GM18868 (cell line): ENCODE results near the gene LCN9.
"Not testable (repeated sequence)": the region's sequence is repeated elsewhere in the genome, so short reads cannot be mapped to it uniquely, and the experiment has no call there.

Experiments used
- ATAC-seq: cut with Tn5 transposase; IDR thresholded peaks from one replicate; pipeline ENCODE4 v1.9.1; 2021; ENCODE audit warnings: mild to moderate bottlenecking, moderate library complexity; ENCODE audit not compliant: unreplicated experiment

The LCN9 gene

DNA sequence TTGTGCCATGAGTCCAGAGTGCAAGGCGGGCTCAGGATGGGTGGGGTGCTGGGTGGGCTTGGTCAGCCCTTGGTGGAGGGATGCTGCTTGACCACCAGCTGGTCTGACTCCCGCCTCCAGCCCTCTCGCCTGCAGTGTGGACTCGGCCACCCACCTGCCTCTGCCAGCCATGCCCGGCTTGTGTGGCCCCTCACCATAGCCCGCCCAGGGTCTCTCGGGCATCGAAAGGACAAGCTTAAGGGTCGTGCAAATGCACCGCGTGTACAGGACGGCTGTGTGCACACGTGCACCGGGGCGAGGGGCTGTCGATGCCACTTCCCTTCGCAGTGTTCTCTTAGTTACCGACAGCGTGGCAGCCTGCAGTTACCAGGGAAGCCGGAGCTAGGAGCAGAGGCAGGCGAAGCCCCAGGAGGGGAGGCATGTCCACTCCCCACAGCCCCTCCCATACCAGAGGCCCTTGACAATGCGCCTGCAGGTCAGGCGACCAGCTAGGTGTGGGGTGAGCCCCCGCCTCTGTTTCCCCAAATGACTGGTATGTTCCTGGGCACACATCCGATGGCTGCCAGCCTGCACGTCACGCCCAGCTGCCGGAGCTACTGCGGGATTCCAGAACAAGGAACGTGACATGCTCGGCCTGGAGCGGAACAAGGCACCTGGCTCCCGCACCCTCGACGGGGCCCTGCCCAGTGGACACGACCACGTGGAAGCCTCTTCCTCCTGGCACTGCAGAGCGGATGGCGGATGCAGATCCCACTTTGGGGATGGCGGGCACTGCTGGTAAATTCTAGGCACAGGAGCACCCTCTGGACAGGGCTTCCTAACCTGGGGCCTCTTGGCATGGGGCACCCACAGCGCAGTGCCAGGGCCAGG, 7.8 kb downstream of the LCN9 start:
- no peak for ATAC-seq

DNA sequence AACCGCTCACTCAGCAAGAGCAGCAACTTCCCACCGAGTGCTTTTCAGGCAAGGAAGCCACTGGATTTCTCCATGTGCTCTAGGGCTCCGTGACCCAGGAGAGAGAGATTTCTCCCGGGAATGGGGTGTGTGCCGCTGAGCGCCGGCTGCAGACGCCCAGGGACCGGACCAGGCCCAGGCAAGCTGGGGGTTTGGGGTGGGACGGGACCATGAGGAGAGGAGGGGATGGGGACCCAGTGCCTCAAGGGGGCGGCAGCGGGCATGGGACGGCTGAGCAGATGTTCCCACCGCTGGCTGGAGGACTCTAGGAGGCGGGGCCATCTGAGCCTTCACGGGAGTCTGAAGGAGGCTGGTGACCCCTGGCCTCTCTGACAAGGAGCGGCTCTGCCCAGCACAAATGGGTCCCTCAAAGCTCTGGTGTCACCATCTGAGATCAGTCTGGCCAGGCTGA, 8.5 kb downstream of the LCN9 start:
- no peak for ATAC-seq

DNA sequence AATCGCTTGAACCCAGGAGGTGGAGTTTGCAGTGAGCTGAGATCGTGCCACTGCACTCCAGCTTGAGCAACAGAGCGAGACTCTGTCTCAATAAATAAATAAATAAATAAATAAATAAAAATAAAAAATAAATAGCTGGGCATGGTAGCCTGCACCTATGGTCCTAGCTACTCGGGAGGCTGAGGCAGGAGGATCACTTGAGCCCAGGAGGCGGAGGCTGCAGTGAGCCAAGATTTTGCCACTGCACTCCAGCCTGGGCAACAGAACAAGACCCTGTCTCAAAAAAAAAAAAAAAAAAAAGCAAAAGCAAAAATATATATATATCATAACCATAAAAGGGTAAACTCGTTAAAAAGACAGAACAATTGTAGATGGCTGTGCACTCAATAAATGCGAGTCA, 9.7 kb downstream of the LCN9 start:
- ATAC-seq = not testable (repeated sequence)

DNA sequence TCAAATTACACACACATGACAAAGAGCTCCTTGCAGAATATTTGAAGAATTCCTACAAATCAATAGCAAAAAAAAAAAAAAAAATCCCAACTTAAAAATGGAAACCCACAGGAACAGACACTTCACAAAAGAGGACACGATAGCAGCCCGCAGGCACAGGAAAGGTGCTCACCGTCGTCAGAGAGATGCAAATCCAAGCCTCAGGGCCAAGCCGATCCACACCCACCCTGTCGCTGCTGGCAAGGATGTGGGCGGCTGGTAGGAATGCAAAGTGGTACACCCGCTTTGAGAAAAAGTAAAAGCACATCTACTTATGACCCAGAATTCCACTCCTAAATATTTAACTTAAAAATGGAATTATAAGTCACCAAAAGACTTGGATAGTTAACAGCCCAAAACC, 10.8 kb downstream of the LCN9 start:
- ATAC-seq = no peak

DNA sequence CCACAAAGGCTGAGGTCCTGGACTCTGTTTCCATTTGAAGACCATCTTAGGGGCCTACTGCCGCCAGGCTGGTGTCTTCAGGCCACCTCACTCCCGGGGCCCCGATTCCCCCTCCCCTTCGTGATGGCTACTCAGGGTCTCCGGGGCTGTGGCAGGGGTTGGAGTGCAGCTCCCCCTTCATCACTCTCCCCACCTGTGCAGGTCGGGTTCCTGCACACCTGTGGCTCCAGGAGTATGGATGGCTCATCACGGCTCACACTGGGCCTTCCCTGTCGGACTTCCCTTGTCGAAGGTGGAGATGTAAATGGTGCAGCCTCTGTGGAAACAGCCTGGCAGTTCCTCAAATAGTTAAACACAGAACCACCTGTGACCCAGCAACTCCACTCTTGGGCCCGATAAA, 11.9 kb downstream of the LCN9 start:
- ATAC-seq = no peak

DNA sequence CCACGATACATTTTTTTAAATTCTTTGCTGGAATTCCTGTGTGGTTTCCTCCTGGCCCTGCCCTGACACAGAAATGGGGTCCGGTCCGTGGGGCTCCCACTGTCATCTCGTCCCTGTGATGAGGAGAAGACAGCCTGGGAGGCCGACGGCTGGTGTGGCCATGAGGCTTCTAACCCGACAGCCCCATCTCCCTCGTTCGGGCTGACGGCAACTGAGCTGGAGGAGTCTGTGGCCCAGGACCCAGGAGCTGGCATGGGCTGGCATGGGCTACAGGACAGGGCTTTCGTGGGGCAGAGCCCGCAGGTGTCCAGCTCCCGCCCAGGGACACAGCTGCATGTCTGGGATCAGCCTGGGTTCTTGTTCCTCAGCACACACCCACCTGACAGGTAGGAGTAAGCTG, 13.8 kb downstream of the LCN9 start:
- ATAC-seq = no peak

DNA sequence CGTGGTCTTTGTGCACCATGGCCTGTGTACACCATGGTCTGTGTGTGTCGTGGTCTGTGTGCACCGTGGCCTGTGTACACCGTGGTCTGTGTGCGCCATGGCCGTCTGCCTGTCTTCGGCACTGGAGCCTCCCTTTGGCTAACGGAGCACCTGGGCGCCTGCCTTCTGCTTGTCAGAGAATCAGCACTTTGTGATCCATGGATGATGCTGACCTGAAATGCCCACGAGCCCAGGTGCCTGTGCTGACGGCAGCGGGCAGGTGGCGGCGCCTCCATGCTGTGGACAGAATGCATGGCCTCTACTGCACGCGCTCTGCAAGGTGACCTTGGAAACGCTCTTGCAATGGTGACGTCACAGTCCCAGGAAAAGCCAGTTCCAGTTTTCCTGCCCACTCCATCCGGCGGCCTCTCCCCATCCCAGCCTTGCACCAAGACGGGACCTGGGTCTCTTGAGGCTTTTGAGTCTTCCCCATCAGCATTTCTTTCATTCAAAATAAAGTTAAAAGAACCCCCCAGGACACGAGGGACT, 14.6 kb downstream of the LCN9 start:
- no peak for ATAC-seq

DNA sequence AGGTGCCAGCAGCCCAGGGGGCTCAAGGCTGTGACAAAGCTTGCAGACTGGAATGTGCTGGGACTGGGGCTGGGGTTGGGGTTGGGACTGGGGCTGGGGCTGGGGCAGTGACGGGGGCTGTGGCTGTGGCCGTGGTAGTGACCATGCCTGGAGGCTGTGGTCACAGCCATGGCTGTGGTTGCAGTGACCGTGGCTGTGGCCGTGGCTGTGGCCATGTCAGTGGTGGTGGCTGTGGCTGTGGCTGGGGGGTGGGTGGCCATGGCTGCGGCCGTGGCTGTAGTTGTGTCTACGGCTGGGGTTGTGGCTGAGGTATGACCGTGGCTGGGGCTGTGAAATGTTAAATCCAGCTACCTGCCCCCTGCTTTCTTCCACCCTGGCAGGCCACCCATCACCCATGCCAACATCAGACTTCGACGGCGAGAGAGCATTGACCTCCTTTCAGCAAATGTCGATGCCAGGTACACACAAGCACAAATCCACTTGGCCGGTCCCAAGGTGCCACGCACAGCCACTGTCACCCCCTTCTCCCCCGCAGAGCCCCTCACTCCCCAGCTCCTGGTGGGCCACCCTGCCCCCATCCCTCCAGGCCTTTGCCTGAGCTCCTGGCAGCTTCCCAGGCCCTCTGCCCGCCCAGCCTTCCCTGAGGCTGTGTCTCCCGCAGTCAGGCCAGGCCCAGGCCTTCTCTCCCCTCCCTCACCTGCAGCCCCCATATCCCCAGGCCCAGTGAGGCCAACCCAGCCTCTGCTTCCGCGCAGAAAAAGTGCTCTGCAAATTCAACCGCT, 15.3 kb downstream of the LCN9 start:
- ATAC-seq = no peak

DNA sequence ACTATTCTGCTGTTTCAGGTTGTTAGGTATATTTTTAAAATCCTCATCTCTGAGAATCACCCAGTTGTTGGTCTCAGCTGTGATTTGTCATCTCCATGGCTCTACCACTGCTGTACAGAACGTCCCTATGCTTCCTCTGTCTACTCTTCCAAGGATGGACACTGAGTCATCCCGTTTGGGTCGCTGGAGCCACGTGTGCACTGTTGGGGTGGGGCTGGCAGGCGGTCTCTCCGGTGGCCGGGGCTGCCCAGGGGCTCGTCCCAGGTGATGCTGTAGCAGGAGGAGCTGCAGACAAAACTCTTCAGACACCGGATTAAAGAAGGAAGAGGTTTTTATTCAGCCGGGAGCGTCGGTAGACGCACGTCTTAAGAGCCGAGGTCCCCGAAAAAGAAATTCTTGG, 16.9 kb downstream of the LCN9 start:
- ATAC-seq = no peak

DNA sequence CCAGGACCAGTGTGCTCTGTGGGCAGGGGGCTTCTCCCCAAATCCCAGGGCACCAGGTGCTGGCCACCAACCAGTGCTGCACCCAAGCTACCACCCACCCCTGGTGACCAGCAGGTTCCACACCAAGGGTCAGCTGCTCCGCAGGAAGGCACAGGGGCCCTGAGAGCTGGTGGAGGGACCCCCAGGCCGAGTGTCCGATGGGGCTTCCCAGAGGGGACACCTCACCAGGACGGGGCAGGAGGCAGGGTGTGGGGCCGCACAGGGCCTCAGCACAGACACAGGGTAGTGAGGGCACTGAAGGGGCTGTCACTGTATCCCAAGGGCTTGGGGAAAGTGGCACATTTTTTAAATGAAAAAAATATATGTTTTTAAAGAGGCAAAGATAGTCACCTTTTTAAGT, 18.1 kb downstream of the LCN9 start:
- no peak for ATAC-seq

DNA sequence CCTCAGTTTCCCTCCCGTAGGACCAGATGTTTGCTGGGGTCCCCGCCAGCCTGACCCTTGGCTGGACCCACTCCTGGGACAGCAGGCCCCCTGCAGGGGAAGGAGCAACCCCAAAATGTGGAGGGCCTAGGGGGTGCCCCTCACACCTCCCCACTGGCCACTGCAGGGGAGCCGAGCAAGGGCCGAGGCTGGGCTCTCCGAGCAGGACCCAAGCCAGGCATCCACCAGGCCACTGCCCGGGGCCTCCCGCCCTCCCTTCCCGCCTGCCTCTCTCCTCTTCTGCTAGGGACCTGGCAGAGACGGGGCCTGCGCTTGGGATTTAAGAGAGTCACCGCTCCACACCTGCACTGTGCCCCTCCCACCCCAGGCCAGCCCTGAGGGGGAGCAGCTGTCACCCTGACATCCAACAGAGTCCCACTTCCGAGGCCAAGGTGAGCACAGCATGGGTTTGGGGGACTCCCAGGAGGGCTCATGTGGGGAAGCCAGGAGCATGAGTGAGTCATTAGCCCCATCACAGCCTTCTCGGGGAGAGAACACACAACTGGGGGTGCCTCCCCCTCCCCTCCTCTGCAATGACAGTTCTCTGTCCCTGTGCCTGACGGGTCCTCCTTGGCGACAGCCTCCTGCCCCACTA, 20.4 kb downstream of the LCN9 start:
- ATAC-seq = no peak

DNA sequence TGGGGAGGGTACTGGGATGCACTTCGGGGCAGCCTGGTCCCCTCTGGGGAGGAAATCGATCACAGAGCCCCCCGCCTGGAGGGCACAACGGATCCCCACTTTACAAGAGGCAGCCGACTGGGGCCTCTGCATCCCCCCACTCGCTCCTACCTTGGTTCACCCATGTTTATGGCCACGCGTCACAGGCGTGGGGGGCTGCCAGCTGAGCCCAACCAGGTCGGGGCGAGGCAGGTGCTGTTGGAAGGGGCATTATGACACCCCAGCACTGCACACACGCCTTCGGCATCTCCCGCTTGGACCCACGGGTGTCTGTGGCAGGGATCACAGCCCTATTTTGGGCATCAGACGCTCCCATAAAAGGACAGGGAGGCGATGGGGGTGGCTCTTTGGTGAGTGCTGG, 21.6 kb downstream of the LCN9 start:
- ATAC-seq = no peak

DNA sequence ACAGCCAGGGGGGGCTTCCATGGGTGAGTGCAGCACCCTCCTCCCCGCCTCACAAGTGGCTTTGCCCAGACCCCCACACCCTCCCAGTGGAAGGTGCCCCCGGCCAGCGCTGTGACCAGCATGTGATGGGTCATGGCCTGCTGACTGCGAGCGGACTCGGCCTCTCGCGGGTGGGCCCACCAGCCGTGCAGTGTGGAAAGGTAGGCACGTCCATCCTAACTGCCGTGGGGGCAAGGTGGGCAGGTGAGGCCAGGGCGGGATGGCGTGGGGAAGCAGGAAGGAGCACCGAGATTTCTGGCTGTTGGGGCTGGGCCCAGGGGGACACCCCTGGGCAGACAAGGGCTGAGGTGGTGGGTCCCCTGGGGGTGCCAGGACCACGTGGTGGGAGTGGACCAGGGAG, 24.1 kb downstream of the LCN9 start:
- ATAC-seq = no peak

DNA sequence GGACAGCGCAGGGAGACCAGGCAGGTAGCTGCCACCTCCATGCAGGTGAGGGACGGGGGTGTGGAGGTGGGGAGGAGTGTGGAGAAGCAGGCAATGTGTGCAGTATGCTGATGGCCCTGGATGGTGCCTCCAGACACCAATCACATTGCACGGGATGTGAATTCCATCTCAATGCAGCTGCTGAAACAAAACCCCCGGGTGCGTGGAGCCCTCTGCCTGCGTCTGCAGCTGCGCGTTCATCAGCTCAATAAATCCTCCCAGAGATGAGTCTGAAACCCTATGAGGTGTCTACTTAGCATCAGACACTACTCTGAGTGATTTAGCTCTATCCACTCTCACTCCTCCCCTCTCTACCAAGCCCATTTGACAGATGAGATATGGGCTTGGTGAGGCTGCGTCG, 25.9 kb downstream of the LCN9 start:
- ATAC-seq = no peak

DNA sequence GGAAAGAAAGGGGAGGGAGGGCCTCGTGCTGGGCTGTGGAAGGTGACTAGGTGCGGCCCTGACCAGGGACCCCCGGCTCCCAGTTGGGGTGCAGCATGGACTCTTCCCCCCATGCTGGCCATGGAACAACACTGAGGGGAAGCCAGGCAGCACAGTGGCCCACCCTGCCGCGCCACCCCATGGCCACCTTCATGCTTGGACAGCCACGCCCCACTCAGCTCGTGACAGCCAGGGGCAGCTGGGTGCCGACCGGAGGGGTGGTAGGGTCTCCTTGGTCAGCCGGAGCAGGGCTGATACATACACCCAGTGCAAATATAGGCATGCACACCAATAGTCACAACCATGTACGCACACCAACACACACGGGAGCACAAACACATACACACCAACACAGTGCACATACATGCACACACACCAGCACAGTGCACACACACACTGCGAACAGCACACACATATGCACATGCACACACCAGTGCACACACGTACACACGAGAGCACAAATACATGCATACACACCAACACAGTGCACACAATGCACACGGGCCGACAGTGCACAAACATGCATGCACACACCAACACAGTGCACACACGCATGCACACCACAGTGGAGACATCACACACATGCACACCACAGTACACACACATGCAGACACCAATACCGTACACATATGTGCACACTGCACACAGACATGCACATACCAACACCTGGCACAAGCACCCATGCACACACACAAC, 27.9 kb downstream of the LCN9 start:
- ATAC-seq = no peak

DNA sequence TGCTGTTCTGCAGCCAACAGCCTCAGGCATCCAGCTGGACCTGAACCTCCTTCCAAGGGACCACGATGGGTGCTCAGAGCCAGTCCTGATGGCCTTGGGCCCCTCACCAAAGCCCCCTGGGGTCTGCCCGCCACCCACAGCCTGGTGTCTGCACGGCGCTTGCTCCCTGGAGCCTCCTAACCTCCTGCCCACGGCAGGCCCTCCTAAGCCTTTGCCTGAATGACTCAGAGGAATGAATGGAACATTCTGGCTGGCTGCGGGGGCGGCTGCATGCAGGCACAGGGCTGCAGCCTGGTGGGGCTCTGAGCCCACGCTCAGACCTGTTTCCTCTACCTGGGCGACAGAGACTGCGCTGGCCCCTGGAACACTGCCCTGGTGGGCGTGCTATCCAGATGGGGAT, 29.3 kb downstream of the LCN9 start:
- ATAC-seq = no peak

DNA sequence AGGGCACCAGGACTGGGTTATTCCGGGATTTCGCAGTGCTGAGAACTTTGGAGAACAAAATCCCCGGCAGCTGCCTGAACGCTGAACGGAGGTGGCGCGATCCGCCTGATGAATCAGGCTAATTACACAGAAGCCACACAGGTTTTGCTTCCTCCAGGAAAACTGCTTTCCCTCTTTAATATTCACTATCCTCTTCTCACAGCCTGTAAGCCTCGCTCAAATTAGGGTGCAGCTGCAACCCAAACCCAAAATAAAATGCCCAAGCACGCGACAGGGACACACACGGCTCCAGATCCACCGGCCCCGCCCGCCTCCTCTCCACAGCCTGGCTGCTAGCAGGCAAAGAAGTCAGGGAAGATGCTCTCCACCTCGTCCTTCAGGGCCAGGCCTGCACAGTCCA, 30.2 kb downstream of the LCN9 start:
- ATAC-seq = no peak

DNA sequence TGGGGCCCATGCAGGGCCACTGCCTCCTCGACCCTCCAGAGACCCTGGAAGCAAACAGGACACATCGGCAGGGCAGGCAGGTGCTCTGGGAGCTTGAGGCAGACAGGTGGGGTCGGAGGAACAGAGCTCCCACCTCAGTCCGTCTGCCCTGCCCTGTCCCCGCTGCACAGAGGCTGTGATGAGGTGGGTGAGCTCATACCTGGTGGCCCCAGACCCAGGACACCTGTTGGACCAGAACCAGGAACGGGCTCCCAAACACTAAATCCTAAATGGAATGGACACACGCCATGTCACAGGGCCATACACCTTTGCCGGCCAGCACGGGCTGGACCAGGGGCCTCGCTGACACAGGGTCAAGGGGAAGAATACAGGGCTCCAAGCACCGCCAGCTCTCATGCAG, 30.7 kb downstream of the LCN9 start:
- ATAC-seq = no peak

DNA sequence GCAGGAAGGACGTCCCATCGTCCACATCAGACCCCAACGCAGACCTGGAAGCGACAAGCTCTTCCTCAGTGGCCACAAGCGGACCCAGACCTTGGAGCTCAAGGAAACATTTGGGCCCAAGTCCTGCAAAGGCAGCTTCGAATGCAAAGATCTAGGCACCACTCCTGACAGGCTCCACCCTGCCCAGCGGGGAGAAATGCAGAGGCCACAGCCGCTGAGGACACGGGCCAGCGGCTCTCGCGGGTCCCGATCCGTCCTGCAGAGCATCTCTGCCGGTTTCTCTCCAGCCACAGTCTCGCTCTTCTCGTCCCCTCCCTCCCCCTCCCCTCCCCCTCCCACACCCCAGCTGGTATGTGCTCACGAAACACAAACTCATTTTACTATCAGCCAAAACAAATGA, 31.3 kb downstream of the LCN9 start:
- ATAC-seq = no peak

DNA sequence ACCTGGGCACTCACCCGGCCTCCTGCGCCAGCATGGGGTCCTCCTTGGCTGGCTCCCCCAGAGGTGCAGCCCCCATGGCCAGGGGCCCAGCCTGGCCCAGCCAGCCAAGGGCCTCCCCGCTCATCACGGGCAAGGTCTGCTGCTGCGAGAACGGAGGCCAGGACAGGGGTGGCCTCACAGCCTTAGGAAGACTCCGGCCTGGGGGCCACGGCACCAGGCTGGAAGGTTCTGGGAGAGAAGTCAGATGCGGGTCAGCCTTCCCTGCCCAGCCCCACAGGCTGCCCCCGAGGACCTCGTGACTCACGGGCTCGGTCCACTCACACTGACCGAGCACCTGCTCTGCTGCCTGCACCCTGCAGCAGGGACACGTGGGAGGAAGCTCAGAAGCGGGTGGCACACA, 31.9 kb downstream of the LCN9 start:
- no peak for ATAC-seq

DNA sequence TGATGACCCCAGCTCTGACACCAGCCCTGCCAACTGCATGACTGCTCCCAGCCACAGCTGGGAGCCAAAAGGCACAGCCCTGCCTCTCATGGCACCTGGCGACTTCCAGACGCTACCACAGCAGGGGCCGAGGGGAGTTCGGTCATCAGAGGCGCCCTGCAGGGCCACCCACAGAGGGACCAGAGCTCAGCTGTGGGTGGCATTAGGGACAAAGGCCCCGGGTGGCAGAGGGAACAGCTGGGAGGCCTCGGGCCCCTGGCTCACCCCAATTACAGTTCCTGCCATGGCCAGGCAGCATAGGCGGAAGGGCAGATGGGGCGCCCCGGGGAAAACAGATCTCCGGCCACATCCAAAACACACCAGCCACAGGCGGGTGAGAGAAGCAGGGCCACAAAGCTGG, 32.5 kb downstream of the LCN9 start:
- no peak for ATAC-seq
